CD14-positive monocyte (primary cell): ENCODE data around the gene DKKL1. TPM values are rescaled to one million over a fixed set of nuclear protein-coding genes. Genes with fewer than 3 reads are reported as not detected.
A peak's percentile ranks its signal among the peaks of the same experiment; 100 is the strongest.

ENCODE experiments used
- DNase-seq, 3 donors: peaks; one replicate each; pipeline ENCODE4 v3.0.0-alpha.2; 2011 to 2022
- H2AFZ ChIP-seq: 2 replicates; pipeline ENCODE4 v1.6.0; 2012; ENCODE audit warnings: mild to moderate bottlenecking, low read depth, low read length, inconsistent platforms; ENCODE audit not compliant: insufficient read depth, poor library complexity, severe bottlenecking
- H3K27ac ChIP-seq, 2 donors: 1 replicate in 1 of 2; 2 replicates in 1 of 2; pipeline ENCODE4 v1.5.1; 2012 to 2013; ENCODE audit warnings: low read length in 2 of 2, control low read depth in 1 of 2, inconsistent platforms in 1 of 2, low read depth in 1 of 2, mild to moderate bottlenecking in 1 of 2
- H3K27me3 ChIP-seq, 2 donors: one replicate each; pipeline versions ENCODE4 v1.6.0 to v1.6.1; 2011 to 2013; ENCODE audit warnings: low read length in 2 of 2; ENCODE audit not compliant: control insufficient read depth in 2 of 2, insufficient read depth in 2 of 2
- H3K36me3 ChIP-seq, 2 donors: replicated peaks in 1 of 2; 1 replicate in 1 of 2; 2 replicates in 1 of 2; pipeline versions ENCODE4 v1.5.1 to v1.6.1; 2012 to 2013; ENCODE audit warnings: low read length in 2 of 2, control low read depth in 1 of 2, inconsistent platforms in 1 of 2, mild to moderate bottlenecking in 1 of 2; ENCODE audit not compliant: insufficient read depth in 2 of 2, control insufficient read depth in 1 of 2
- H3K4me1 ChIP-seq, 2 donors: 1 replicate in 1 of 2; 2 replicates in 1 of 2; pipeline versions ENCODE4 v1.5.1 to v1.6.1; 2012 to 2013; ENCODE audit warnings: low read length in 2 of 2, control low read depth in 1 of 2, inconsistent platforms in 1 of 2, mild to moderate bottlenecking in 1 of 2, moderate library complexity in 1 of 2; ENCODE audit not compliant: insufficient read depth in 2 of 2, control insufficient read depth in 1 of 2
- H3K4me2 ChIP-seq: replicated peaks from 2 replicates; pipeline ENCODE3; 2012; ENCODE audit warnings: low read length, moderate library complexity, mild to moderate bottlenecking; ENCODE audit not compliant: poor library complexity, severe bottlenecking; ENCODE audit errors: extremely low read depth
- H3K4me3 ChIP-seq, 3 experiments: fragments of 200-600 bp in 1 of 3; sonication (generic) in 1 of 3; replicated peaks in 1 of 3; 1 replicate in 2 of 3; 2 replicates in 1 of 3; pipeline ENCODE4 v1.5.1; 2011 to 2013; ENCODE audit warnings: low read length in 3 of 3, mild to moderate bottlenecking in 3 of 3, control low read depth in 2 of 3, low read depth in 2 of 3, inconsistent platforms in 1 of 3, moderate library complexity in 1 of 3
- H3K79me2 ChIP-seq: 2 replicates; pipeline ENCODE4 v1.6.0; 2012; ENCODE audit warnings: mild to moderate bottlenecking, control low read depth, inconsistent platforms, low read length, moderate library complexity; ENCODE audit not compliant: insufficient read depth
- H3K9ac ChIP-seq: 2 replicates; pipeline ENCODE4 v1.6.0; 2017; ENCODE audit warnings: low read length, mild to moderate bottlenecking; ENCODE audit not compliant: insufficient read depth, poor library complexity, severe bottlenecking
- H3K9me3 ChIP-seq, 2 donors: replicated peaks in 1 of 2; 1 replicate in 1 of 2; 2 replicates in 1 of 2; pipeline versions ENCODE4 v1.5.1 to v1.6.1; 2012 to 2013; ENCODE audit warnings: low read length in 2 of 2, control low read depth in 1 of 2; ENCODE audit not compliant: control insufficient read depth in 1 of 2, insufficient read depth in 1 of 2
- H4K20me1 ChIP-seq: 2 replicates; pipeline ENCODE4 v1.6.0; 2012; ENCODE audit warnings: mild to moderate bottlenecking, low read length, control low read depth, moderate library complexity; ENCODE audit not compliant: insufficient read depth
- H3K27ac Mint-ChIP-seq, 7 donors: one replicate each; pipeline ENCODE4 v1.8.0; 2020; ENCODE audit warnings: mild to moderate bottlenecking in 7 of 7, mixed read lengths in 7 of 7, moderate library complexity in 6 of 7, inconsistent platforms in 2 of 7
- H3K27me3 Mint-ChIP-seq, 3 donors: one replicate each; pipeline ENCODE4 v1.8.0; 2021 to 2022; ENCODE audit warnings: low read depth in 3 of 3, mild to moderate bottlenecking in 3 of 3, mixed read lengths in 3 of 3, moderate library complexity in 3 of 3, inconsistent platforms in 1 of 3
- H3K36me3 Mint-ChIP-seq, 2 donors: one replicate each; pipeline ENCODE4 v1.8.0; 2020; ENCODE audit warnings: mixed read lengths in 2 of 2, inconsistent platforms in 1 of 2, mild to moderate bottlenecking in 1 of 2
- H3K4me1 Mint-ChIP-seq: one replicate; pipeline ENCODE4 v1.8.0; 2020; ENCODE audit warnings: mild to moderate bottlenecking, mixed read lengths
- H3K4me3 Mint-ChIP-seq, 2 donors: one replicate each; pipeline ENCODE4 v1.8.0; 2020; ENCODE audit warnings: mild to moderate bottlenecking in 2 of 2, mixed read lengths in 2 of 2, moderate library complexity in 1 of 2
- H3K9me3 Mint-ChIP-seq, 7 donors: one replicate each; pipeline ENCODE4 v1.8.0; 2020 to 2022; ENCODE audit warnings: mixed read lengths in 7 of 7, mild to moderate bottlenecking in 6 of 7, moderate library complexity in 6 of 7, inconsistent platforms in 2 of 7
- WGBS: methylation state at CpG from one replicate; pipeline ENCODE4 v1.1.5; 2013; ENCODE audit warnings: missing lambda C conversion rate; ENCODE audit not compliant: insufficient coverage; 5-methylcytosine and 5-hydroxymethylcytosine counted together
- intact Hi-C, 2 donors: fragments of 100-400 bp; cut with micrococcal nuclease; formaldehyde crosslinking; loops; one replicate each; pipeline versions ENCODE4 v1.15.0 to v1.15.1; 2023
- polyA plus RNA-seq, 3 donors: library from polyadenylated mRNA; depleted of rRNA in 1 of 3; unstranded in 2 of 3; stranded (reverse) in 1 of 3; fragments of 300-500 nt in 2 of 3; fragments of >200 nt in 1 of 3; fragmentation: Illumina TruSeq in 2 of 3; gene quantifications; 1 replicate in 2 of 3; 2 replicates in 1 of 3; pipeline ENCODE4 v1.2.3, GENCODE V29; 2012 to 2021
- TF ChIP-seq, protein P1 (sequence below): fragments of 200-600 bp; IDR thresholded peaks from one replicate; pipeline ENCODE4 v1.8.0; 2022; ENCODE audit warnings: antibody characterized with exemption, mild to moderate bottlenecking

The DKKL1 gene
- polyA plus RNA-seq, 3 donors = not detected

DNA sequence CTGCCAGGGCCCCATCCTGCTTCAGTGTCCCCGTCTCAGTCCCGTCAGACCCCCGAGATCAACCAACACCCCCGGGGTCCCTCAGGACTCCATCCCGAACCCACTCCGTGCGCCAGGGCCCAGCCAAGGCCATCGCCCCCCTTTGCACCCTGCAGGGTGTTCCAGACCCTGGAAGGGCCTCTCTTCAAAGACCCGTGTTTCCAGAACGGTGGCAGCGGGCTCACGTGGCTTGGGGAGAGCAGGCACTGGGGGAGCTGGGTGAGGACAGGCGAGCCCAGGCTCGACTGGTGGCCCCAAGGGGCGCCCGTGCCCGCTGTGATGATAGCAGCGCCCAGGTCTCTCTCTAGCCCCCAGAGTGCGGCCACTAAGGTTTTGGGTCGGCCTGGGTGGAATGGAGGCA is 25.7 kb downstream of the DKKL1 start:
- H3K4me1 ChIP-seq = peaks cover 3 to 5% of the 10 kb centered on the region in 2 donors
- Mint-ChIP-seq H3K27me3 (peaks cover 8 to 23% (median 15%) of the 10 kb centered on the region in 3 donors), H3K9me3 (peaks cover 0 to 4% (median 0%) of the 10 kb centered on the region in 7 donors), H3K27ac (peak overlapping the region in 1 of 7 donors; percentile 44), H3K4me3 (no peak overlapping the region), H3K4me1 (peaks cover 13% of the 10 kb centered on the region), H3K36me3 (no peaks in the 10 kb centered on the region)
- no peaks in the 10 kb centered on the region for H3K79me2 ChIP-seq
- intact Hi-C loops = no loop called here
- TF ChIP-seq, protein P1, sequence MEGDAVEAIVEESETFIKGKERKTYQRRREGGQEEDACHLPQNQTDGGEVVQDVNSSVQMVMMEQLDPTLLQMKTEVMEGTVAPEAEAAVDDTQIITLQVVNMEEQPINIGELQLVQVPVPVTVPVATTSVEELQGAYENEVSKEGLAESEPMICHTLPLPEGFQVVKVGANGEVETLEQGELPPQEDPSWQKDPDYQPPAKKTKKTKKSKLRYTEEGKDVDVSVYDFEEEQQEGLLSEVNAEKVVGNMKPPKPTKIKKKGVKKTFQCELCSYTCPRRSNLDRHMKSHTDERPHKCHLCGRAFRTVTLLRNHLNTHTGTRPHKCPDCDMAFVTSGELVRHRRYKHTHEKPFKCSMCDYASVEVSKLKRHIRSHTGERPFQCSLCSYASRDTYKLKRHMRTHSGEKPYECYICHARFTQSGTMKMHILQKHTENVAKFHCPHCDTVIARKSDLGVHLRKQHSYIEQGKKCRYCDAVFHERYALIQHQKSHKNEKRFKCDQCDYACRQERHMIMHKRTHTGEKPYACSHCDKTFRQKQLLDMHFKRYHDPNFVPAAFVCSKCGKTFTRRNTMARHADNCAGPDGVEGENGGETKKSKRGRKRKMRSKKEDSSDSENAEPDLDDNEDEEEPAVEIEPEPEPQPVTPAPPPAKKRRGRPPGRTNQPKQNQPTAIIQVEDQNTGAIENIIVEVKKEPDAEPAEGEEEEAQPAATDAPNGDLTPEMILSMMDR = no peak
- no peak overlapping the region for H2AFZ ChIP-seq
- no peak overlapping the region for H3K4me2 ChIP-seq
- no peaks in the 10 kb centered on the region for H4K20me1 ChIP-seq
- H3K9ac ChIP-seq = no peak overlapping the region
- WGBS = 95% methylated on average over 20 of the region's 20 CpGs
- no peak overlapping the region for H3K27ac ChIP-seq
- no peaks in the 10 kb centered on the region for H3K9me3 ChIP-seq
- H3K4me3 ChIP-seq = no peak overlapping the region
- DNase-seq = no peak
- no peaks in the 10 kb centered on the region for H3K27me3 ChIP-seq
- H3K36me3 ChIP-seq = no peaks in the 10 kb centered on the region

GRCh38 chr19:49390131-49390928 is 26.7 kb downstream of the DKKL1 start:
- 88% methylated on average over 22 of the region's 26 CpGs for WGBS
- TF ChIP-seq, protein P1 = no peak
- H3K27me3 ChIP-seq = no peaks in the 10 kb centered on the region
- Mint-ChIP-seq H3K27me3 (peaks cover 4 to 18% (median 13%) of the 10 kb centered on the region in 3 donors), H3K36me3 (no peaks in the 10 kb centered on the region), H3K27ac (no peak overlapping the region), H3K9me3 (peaks cover 0 to 4% (median 0%) of the 10 kb centered on the region in 7 donors), H3K4me3 (no peak overlapping the region), H3K4me1 (peaks cover 13% of the 10 kb centered on the region)
- DNase-seq = no peak
- intact Hi-C loops = loop anchor here in 1 of 2 donors (5.0 kb wide), 1 partner anchor 52 kb away; the partner anchor contains the start of gene SLC17A7
- no peak overlapping the region for H3K27ac ChIP-seq
- H3K9ac ChIP-seq = no peak overlapping the region
- no peak overlapping the region for H3K4me3 ChIP-seq
- peaks cover 3 to 5% of the 10 kb centered on the region in 2 donors for H3K4me1 ChIP-seq
- no peaks in the 10 kb centered on the region for H3K79me2 ChIP-seq
- no peak overlapping the region for H2AFZ ChIP-seq
- no peaks in the 10 kb centered on the region for H4K20me1 ChIP-seq
- H3K36me3 ChIP-seq = no peaks in the 10 kb centered on the region
- H3K4me2 ChIP-seq = no peak overlapping the region
- no peaks in the 10 kb centered on the region for H3K9me3 ChIP-seq
